ENCODE results near the gene TSPAN15.
"Not testable (repeated sequence)": the region's sequence is repeated elsewhere in the genome, so short reads cannot be mapped to it uniquely, and the experiment has no call there.

Gene TSPAN15

DNA sequence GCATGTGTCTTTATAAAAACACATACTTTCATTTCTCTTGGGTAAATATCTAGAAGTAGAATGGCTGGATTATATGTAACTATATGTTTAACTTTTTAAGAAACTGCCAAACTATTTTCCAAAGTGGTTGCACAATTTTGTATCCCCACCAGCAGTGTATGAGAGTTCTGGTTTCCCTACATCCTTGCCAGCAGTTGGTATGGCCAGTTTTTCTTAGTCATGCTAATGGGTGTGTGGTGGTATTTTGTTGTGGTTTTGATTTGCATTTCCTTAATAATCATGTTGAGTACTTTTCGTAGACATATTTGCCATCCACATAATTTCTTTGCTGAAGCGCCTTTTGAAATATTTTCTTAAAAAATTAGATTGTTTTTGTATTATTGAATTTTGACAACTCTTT is 61.6 kb downstream of the TSPAN15 start:
- Histone ChIP-seq H3K4me3 (ENCODE audit: insufficient read depth, low read depth, low read length) (no peak overlapping the region), H3K9me3 (ENCODE audit: control insufficient read depth, low read length) (no peaks in the 10 kb centered on the region), H3K36me3 (ENCODE audit: control insufficient read depth, insufficient read depth, low read length) (no peaks in the 10 kb centered on the region), H3K4me1 (ENCODE audit: control insufficient read depth, insufficient read depth, low read length) (no peaks in the 10 kb centered on the region), H3K27ac (ENCODE audit: insufficient read depth, low read depth, low read length, poor library complexity, severe bottlenecking) (no peak overlapping the region), H3K27me3 (ENCODE audit: control insufficient read depth, insufficient read depth, low read length, poor library complexity, severe bottlenecking) (no peaks in the 10 kb centered on the region)
- 40% methylated on average over 2 of the region's 2 CpGs; no CpG with 5 or more reads in 1 of the 2 experiments for WGBS, 2 experiments

DNA sequence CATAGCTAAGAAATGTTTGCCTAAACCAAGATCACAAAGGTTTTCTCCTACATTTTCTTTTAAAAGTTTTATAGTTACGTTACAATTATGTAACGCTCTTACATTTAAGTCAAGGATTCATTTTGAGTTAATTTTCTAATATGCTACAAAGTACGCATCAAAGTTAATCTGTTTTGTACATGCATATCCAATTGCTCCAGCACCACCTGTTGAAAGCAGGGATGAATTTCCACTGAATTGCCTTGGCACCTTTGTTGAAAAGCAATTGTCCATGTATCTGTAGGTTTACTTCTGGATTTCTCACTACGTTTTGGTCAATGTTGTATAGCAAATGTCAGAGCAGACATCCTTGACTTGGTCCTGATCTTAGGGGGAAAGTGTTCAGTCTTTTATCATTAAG is 62.4 kb downstream of the TSPAN15 start:
- WGBS, 2 experiments, result 93% methylated on average over 2 to 4 of the region's 4 CpGs
- no peaks in the 10 kb centered on the region for H3K9me3 ChIP-seq (ENCODE audit: control insufficient read depth, low read length)
- no peak overlapping the region for H3K27ac ChIP-seq (ENCODE audit: insufficient read depth, low read depth, low read length, poor library complexity, severe bottlenecking)
- H3K4me3 ChIP-seq (ENCODE audit: insufficient read depth, low read depth, low read length), result no peak overlapping the region
- no peaks in the 10 kb centered on the region for H3K36me3 ChIP-seq (ENCODE audit: control insufficient read depth, insufficient read depth, low read length)
- no peaks in the 10 kb centered on the region for H3K4me1 ChIP-seq (ENCODE audit: control insufficient read depth, insufficient read depth, low read length)
- no peaks in the 10 kb centered on the region for H3K27me3 ChIP-seq (ENCODE audit: control insufficient read depth, insufficient read depth, low read length, poor library complexity, severe bottlenecking)

DNA sequence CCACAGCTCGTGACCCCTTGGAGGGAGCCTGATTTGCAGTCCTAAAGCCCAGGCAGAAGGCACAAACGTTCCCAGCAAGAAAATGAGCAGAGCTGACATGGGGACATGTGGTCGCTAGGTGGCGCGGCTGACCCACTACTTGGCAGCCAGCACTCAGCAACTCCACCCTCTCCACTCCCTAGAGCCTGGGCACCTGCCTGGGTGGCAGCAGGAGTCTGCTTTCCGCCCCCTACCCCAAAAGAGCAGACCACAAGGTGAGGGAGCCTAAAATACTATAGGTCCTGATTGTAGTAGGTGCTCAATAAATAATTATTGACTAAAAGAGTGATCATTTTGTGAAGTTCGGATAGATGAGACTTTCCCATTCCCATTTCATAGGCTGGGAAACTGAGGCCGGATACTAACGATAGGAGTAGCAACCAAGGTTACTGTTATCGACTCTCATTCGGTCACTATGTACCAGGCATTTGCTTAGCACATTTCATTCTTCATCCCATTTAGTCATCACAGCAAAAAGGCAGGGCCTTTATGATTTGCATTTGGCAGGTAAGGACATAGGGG is 64.5 kb downstream of the TSPAN15 start:
- H3K36me3 ChIP-seq (ENCODE audit: control insufficient read depth, insufficient read depth, low read length), result no peaks in the 10 kb centered on the region
- H3K27ac ChIP-seq (ENCODE audit: insufficient read depth, low read depth, low read length, poor library complexity, severe bottlenecking), result no peak overlapping the region
- H3K27me3 ChIP-seq (ENCODE audit: control insufficient read depth, insufficient read depth, low read length, poor library complexity, severe bottlenecking), result no peaks in the 10 kb centered on the region
- H3K9me3 ChIP-seq (ENCODE audit: control insufficient read depth, low read length), result no peaks in the 10 kb centered on the region
- 21 to 28% methylated on average over 10 to 11 of the region's 11 CpGs for WGBS, 2 experiments
- H3K4me3 ChIP-seq (ENCODE audit: insufficient read depth, low read depth, low read length), result no peak overlapping the region
- H3K4me1 ChIP-seq (ENCODE audit: control insufficient read depth, insufficient read depth, low read length), result no peaks in the 10 kb centered on the region

DNA sequence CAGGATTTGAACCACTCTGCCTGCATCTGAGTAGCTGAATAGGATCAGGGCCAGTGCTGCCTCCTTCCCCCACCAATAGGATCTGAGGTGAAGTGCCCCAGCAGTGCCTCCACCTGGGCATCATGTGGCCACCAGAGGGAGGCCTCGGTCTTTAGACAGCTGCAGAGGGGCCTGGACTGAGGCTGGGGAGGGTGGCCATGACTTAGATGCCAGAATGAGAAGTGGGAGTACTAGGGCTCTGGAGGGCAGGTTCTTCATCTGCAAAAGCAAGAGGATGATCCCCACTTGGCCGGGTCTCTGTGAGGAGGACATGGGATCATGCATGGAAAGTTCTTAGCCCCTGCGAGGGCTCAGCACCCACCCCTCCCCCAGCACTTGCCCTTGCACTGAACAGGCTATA is 65.1 kb downstream of the TSPAN15 start:
- no peaks in the 10 kb centered on the region for H3K4me1 ChIP-seq (ENCODE audit: control insufficient read depth, insufficient read depth, low read length)
- H3K36me3 ChIP-seq (ENCODE audit: control insufficient read depth, insufficient read depth, low read length), result no peaks in the 10 kb centered on the region
- no peaks in the 10 kb centered on the region for H3K9me3 ChIP-seq (ENCODE audit: control insufficient read depth, low read length)
- WGBS, 2 experiments, result 40 to 41% methylated on average over 3 of the region's 3 CpGs
- no peak overlapping the region for H3K27ac ChIP-seq (ENCODE audit: insufficient read depth, low read depth, low read length, poor library complexity, severe bottlenecking)
- no peak overlapping the region for H3K4me3 ChIP-seq (ENCODE audit: insufficient read depth, low read depth, low read length)
- H3K27me3 ChIP-seq (ENCODE audit: control insufficient read depth, insufficient read depth, low read length, poor library complexity, severe bottlenecking), result no peaks in the 10 kb centered on the region

DNA sequence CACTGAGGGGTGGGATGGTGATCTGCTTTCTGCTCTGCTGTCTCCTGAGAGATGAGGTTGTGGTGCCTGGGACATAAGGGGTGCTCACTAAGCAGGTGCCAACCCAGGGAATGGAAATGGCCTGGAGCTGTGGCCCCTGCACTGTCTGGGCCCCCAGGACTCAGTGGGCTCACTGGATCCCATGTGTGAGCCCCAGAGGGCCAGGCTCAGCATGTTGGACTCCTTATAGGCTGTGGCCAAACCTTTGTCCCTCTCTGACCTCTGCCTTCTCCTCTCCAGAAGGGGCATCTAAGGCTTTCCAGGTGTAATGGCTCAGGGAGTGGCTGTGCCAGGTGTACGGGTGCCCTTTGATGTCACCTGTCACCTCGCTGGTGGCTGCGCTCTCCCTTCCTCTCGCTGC is 65.5 kb downstream of the TSPAN15 start:
- no peaks in the 10 kb centered on the region for H3K27me3 ChIP-seq (ENCODE audit: control insufficient read depth, insufficient read depth, low read length, poor library complexity, severe bottlenecking)
- no peaks in the 10 kb centered on the region for H3K4me1 ChIP-seq (ENCODE audit: control insufficient read depth, insufficient read depth, low read length)
- no peak overlapping the region for H3K4me3 ChIP-seq (ENCODE audit: insufficient read depth, low read depth, low read length)
- H3K27ac ChIP-seq (ENCODE audit: insufficient read depth, low read depth, low read length, poor library complexity, severe bottlenecking), result no peak overlapping the region
- no peaks in the 10 kb centered on the region for H3K9me3 ChIP-seq (ENCODE audit: control insufficient read depth, low read length)
- WGBS, 2 experiments, result 90 to 94% methylated on average over 4 of the region's 4 CpGs
- H3K36me3 ChIP-seq (ENCODE audit: control insufficient read depth, insufficient read depth, low read length), result no peaks in the 10 kb centered on the region

DNA sequence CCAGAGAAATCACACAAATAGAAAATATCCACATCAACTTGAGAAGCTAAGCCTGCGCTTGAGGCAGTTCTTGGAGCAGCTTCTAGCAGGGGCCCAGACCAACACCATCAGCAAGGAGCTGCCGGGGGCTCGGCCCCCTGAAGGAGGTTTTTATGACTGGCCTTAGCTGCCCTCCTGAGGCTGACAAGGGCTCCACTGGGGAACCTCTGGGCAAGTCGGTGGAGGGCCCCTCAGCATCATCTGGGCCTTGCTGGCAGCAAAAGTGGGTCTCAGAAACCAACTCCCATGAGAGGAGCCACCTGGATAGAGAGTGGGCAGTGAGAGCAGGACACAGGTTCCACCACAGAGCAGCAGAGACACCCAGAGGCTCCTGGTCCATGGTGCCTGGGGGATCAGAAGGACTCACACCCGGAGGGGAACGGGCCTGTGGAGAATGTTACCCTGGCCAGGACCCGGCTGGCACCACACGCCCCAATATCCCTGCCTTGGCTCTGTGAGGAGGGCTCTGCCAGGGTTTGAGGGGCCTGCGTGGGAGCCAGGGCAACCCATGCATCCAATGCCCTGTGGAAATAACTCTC is 66.1 kb downstream of the TSPAN15 start:
- 91 to 93% methylated on average over 9 of the region's 9 CpGs for WGBS, 2 experiments
- H3K27me3 ChIP-seq (ENCODE audit: control insufficient read depth, insufficient read depth, low read length, poor library complexity, severe bottlenecking), result no peaks in the 10 kb centered on the region

DNA sequence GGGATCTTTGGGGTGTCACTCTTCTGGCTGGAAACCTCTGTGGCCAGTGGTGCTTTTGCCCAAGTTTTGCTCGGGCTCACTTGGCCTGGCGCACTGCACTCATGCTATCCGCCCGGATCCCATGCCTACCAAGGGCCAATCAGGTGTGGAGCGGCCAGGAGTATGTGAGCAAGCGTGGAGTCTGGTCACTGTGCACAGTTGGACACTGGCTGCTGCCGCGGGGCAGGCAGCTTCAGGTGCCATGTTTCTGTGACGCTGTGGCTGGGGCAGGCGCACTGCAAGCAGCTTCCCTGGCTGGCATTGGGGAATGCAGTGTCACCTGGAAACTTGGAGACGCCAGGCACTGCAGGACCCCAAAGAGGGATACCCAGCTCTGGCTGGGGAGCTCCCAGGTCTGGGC is 76.7 kb downstream of the TSPAN15 start:
- H3K4me3 ChIP-seq (ENCODE audit: insufficient read depth, low read depth, low read length), result no peak overlapping the region
- no peaks in the 10 kb centered on the region for H3K9me3 ChIP-seq (ENCODE audit: control insufficient read depth, low read length)
- WGBS, 2 experiments, result 94 to 96% methylated on average over 11 of the region's 11 CpGs
- no peaks in the 10 kb centered on the region for H3K4me1 ChIP-seq (ENCODE audit: control insufficient read depth, insufficient read depth, low read length)
- no peaks in the 10 kb centered on the region for H3K27me3 ChIP-seq (ENCODE audit: control insufficient read depth, insufficient read depth, low read length, poor library complexity, severe bottlenecking)
- H3K36me3 ChIP-seq (ENCODE audit: control insufficient read depth, insufficient read depth, low read length), result no peaks in the 10 kb centered on the region
- no peak overlapping the region for H3K27ac ChIP-seq (ENCODE audit: insufficient read depth, low read depth, low read length, poor library complexity, severe bottlenecking)

More for the DNA sequence above, 66.1 kb downstream of the TSPAN15 start:
- Histone ChIP-seq H3K27ac (ENCODE audit: insufficient read depth, low read depth, low read length, poor library complexity, severe bottlenecking) (no peak overlapping the region), H3K4me1 (ENCODE audit: control insufficient read depth, insufficient read depth, low read length) (no peaks in the 10 kb centered on the region), H3K9me3 (ENCODE audit: control insufficient read depth, low read length) (no peaks in the 10 kb centered on the region), H3K36me3 (ENCODE audit: control insufficient read depth, insufficient read depth, low read length) (no peaks in the 10 kb centered on the region), H3K4me3 (ENCODE audit: insufficient read depth, low read depth, low read length) (no peak overlapping the region)

DNA sequence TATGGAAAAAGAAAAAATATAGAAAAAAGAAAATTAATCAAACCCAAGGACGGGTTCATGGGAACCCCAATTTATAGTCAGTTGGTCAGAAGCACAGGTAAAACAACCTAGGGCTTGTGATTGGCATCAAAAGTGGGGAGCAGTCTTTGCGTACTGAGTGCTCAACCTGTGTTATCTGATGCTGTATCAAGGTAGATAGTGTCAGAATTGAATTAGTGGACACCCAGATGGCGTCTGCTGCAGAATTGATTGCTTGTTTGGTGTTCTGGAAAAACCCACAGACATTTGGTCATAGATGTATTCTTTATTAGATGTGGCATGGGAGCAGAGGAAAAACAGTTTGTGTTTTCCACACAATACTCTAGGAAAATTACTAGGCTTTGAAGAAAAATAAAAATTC is 82.4 kb downstream of the TSPAN15 start:
- H3K36me3 ChIP-seq (ENCODE audit: control insufficient read depth, insufficient read depth, low read length), result no peaks in the 10 kb centered on the region
- peaks cover 2% of the 10 kb centered on the region for H3K9me3 ChIP-seq (ENCODE audit: control insufficient read depth, low read length)
- no peaks in the 10 kb centered on the region for H3K27me3 ChIP-seq (ENCODE audit: control insufficient read depth, insufficient read depth, low read length, poor library complexity, severe bottlenecking)
- no peaks in the 10 kb centered on the region for H3K4me1 ChIP-seq (ENCODE audit: control insufficient read depth, insufficient read depth, low read length)
- no peak overlapping the region for H3K4me3 ChIP-seq (ENCODE audit: insufficient read depth, low read depth, low read length)
- no peak overlapping the region for H3K27ac ChIP-seq (ENCODE audit: insufficient read depth, low read depth, low read length, poor library complexity, severe bottlenecking)
- WGBS, 2 experiments, result 85 to 88% methylated on average over 3 of the region's 3 CpGs

DNA sequence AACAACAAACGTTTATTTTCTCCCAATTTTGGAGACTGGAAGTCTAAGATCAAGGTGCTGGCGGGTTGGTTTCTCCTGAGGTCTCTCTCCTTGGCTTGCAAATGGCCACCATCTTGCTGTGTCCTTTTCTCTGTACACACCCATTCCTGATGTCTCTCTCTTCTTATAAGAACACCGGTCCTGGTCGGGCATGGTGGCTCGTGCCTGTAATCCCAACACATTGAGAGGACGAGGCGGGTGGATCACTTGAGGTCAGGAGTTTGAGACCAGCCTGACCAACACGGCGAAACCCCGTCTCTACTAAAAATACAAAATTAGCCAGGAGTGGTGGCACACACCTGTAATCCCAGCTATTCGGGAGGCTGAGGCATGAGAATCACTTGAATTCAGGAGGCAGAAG is 85.3 kb downstream of the TSPAN15 start:
- not testable (repeated sequence) for H3K36me3 ChIP-seq (ENCODE audit: control insufficient read depth, insufficient read depth, low read length); H3K9me3 ChIP-seq (ENCODE audit: control insufficient read depth, low read length); H3K4me1 ChIP-seq (ENCODE audit: control insufficient read depth, insufficient read depth, low read length); H3K4me3 ChIP-seq (ENCODE audit: insufficient read depth, low read depth, low read length); H3K27ac ChIP-seq (ENCODE audit: insufficient read depth, low read depth, low read length, poor library complexity, severe bottlenecking); H3K27me3 ChIP-seq (ENCODE audit: control insufficient read depth, insufficient read depth, low read length, poor library complexity, severe bottlenecking)
- 89 to 93% methylated on average over 11 of the region's 11 CpGs for WGBS, 2 experiments

DNA sequence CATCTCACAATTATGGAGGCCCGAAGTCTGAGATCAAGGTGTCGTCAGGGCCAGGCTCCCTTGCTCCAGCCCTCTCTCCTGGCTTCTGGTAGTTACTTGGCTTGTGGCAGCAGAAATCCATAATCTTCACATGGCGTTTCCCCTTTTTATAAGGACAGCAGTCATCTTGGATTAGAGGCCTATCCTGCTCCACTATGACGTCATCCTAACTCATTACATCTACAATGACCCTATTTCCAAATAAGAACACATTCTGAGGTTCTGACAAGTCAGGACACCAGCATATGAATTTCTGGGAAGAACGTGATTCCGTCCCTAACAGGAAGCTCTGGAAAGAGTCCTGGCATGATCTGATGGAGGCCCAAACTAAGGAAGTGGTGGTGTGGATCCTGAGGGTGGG is 86.2 kb downstream of the TSPAN15 start:
- H3K4me1 ChIP-seq (ENCODE audit: control insufficient read depth, insufficient read depth, low read length), result no peaks in the 10 kb centered on the region
- peaks cover 4% of the 10 kb centered on the region for H3K27me3 ChIP-seq (ENCODE audit: control insufficient read depth, insufficient read depth, low read length, poor library complexity, severe bottlenecking)
- H3K36me3 ChIP-seq (ENCODE audit: control insufficient read depth, insufficient read depth, low read length), result no peaks in the 10 kb centered on the region
- H3K4me3 ChIP-seq (ENCODE audit: insufficient read depth, low read depth, low read length), result no peak overlapping the region
- 91 to 93% methylated on average over 6 of the region's 6 CpGs for WGBS, 2 experiments
- no peak overlapping the region for H3K27ac ChIP-seq (ENCODE audit: insufficient read depth, low read depth, low read length, poor library complexity, severe bottlenecking)
- peaks cover 2% of the 10 kb centered on the region for H3K9me3 ChIP-seq (ENCODE audit: control insufficient read depth, low read length)

DNA sequence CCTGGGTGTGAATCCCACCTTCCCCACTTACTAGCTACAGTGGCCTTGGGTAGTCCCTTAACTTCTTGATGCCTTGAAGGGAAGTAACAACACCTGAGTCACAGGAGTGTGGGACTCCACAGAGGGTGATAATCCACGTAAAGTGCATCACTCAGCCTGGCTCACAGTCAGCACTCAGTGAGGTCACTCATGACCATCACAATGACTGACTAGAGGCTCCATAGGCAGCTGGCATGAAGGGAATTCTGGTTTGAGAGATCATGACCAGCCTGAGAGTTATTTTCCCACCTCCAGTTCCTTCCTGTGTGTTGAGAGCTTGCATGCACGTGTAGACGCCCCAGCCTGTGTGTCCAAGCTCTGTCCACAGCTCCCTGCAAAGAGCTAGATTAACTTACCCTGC is 87.2 kb downstream of the TSPAN15 start:
- 78 to 83% methylated on average over 3 of the region's 3 CpGs for WGBS, 2 experiments
- H3K36me3 ChIP-seq (ENCODE audit: control insufficient read depth, insufficient read depth, low read length), result no peaks in the 10 kb centered on the region
- peaks cover 11% of the 10 kb centered on the region for H3K27me3 ChIP-seq (ENCODE audit: control insufficient read depth, insufficient read depth, low read length, poor library complexity, severe bottlenecking)
- peaks cover 2% of the 10 kb centered on the region for H3K9me3 ChIP-seq (ENCODE audit: control insufficient read depth, low read length)
- H3K27ac ChIP-seq (ENCODE audit: insufficient read depth, low read depth, low read length, poor library complexity, severe bottlenecking), result no peak overlapping the region
- H3K4me1 ChIP-seq (ENCODE audit: control insufficient read depth, insufficient read depth, low read length), result peaks cover 6% of the 10 kb centered on the region
- H3K4me3 ChIP-seq (ENCODE audit: insufficient read depth, low read depth, low read length), result no peak overlapping the region
